GM19043 (cell line): Measurements from ENCODE around the gene ZGRF1.
"Not testable (repeated sequence)": the region's sequence is repeated elsewhere in the genome, so short reads cannot be mapped to it uniquely, and the experiment has no call there.

Experiments
- ATAC-seq: cut with Tn5 transposase; IDR thresholded peaks from one replicate; pipeline ENCODE4 v1.9.1; 2021; ENCODE audit warnings: low read depth; ENCODE audit not compliant: unreplicated experiment

ZGRF1 gene

DNA sequence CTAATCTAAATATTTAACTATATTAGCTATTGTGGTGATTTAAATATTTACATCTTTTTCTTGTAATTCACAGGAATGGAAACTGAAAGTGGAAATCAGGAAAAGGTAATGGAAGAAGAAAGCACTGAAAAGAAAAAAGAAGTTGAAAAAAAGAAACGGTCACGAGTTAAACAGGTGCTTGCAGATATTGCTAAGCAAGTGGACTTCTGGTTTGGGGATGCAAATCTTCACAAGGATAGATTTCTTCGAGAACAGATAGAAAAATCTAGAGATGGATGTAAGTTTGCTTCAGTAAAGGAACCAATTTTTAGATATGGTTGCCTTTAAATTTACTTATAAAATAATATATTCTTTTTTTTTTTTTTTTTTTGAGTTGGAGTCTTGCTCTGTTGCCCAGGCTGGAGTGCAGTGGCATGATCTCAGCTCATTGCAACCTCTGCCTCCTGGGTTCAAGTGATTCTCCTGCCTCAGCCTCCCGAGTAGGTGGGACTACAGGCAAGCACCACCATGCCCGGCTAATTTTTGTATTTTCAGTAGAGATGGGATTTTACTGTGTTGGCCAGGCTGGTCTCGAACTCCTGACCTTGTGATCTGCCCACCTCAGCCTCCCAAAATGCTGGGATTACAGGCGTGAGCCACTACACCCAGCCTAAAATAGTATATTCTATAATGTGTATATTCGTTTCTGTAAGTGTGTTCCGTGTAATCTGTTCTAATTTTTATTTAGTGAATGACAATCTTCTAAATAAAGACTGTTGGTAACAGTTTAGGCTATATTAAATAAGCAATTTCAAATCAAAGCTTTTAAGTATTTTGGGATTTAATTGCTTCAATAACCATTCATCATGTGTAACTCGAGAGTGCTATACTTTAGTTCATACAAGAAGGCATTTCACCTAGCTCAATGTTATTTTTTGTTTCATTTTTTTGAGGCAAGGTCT is 8.2 kb upstream of the ZGRF1 start:
- ATAC-seq: not testable (repeated sequence)

DNA sequence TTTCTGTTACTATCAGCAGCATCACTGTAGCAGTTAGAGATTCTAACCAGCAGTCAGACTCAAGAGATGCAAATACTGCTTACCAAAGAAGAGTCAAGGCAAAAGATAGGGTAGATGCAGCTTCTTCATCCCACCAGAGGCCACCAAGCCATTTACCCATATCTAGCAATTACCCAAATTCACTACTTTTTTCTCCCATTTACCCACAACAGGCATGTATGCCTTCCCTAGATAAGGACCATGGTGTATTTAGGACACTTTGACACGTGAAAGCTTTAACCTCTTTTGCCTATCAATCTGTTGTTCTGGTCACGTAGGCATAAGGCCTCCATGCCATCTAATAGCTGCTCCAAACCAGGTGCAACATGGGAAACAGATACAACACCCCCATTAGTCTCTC is 5.8 kb upstream of the ZGRF1 start:
- no peak for ATAC-seq

- no peak for ATAC-seq
These were observed 800 bp upstream of the ZGRF1 start for GRCh38 chr4:112637552-112637866.

DNA sequence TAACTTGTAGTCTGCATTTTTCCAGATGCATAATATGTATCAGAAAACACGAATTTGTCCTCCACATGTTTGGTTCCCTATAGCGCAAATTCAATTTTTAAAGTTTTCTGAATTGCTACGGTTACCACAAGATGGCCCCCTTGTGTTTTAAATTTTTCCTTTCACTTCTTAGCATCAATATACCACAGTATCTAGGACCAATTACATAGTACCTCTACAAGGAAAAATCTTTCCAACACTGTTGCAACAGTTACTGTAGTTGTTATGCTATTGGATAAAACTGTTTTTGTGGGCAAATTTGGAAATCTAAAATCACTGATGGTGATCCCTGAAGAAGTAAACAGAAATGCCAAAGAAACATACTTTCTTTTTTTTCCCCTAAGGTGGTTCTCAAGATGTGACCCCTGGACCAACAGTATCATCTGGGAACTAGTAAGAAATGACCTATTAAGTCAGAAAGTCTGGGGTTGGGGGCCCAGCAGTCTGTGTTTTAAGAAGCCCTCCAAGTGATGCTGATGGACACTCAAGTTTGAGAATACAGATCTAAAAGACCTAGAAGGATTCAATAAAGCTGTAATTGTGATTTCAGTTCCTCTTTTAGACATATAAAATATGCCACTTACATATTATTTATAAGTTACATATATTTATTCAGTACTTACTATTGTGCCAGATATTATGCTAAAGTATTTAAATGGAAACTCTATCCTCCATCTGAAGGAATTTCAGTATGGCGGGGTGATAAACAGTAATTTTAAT is 3.1 kb downstream of the ZGRF1 start:
- no peak for ATAC-seq

DNA sequence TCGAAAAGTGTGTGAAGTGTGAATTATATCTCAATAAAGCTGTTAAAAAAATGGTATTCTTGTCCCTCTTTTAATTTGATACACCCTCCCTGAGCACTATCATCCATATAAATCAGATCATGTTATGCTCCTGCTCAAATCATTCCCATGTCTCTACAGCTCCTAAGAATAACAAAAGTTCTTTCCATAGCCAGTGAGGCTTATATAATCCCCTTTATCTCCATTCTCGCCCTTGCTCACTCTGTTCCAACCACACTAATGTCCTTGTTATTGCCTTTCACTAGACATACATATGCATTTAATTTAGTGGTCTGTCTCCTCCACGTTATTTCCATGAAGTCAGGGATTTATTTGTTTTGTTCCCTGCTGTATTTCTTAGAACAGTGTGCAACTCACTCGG is 10.5 kb downstream of the ZGRF1 start:
- ATAC-seq: no peak

- no peak for ATAC-seq
These were observed 19.7 kb downstream of the ZGRF1 start for GRCh38 chr4:112616984-112617383.

- not testable (repeated sequence) for ATAC-seq
These were observed 23.9 kb downstream of the ZGRF1 start for GRCh38 chr4:112612814-112613213.

DNA sequence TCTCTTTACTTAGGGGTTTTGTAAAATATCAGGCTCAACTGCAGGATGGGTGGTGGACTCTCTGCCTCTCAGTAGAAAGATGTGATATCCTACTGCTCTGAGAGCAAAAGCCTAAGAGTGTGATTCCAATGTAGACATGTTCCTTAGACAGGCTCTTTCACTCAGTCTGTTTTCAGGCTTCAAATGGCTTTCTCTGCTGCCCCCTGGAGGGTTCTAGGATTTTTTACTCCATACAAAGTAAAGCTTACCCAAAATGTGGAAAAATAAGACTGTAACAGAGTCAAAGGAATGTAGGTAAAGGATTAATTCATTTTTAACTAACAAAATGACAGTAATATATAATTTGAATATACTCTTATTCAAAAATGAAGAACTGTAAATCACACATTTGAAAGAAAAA is 32.1 kb downstream of the ZGRF1 start:
- ATAC-seq: peak; percentile 68

DNA sequence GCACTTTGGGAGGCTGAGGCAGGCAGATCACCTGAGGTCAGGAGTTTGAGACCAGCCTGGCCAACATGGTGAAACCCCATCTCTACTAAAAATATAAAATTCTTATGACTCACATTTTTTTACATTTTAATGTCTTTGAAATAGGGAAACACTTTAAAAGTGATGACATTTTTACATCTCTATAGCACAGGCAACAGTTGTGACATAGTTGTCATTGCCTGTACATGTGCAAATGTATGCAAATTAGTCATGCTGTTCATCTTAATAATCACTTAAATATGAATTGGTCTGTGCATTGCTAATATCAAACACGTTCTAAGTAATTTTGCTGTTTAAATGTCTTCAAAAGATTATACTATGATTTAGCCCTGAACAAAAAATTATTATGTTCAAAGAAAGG is 41.7 kb downstream of the ZGRF1 start:
- no peak for ATAC-seq

DNA sequence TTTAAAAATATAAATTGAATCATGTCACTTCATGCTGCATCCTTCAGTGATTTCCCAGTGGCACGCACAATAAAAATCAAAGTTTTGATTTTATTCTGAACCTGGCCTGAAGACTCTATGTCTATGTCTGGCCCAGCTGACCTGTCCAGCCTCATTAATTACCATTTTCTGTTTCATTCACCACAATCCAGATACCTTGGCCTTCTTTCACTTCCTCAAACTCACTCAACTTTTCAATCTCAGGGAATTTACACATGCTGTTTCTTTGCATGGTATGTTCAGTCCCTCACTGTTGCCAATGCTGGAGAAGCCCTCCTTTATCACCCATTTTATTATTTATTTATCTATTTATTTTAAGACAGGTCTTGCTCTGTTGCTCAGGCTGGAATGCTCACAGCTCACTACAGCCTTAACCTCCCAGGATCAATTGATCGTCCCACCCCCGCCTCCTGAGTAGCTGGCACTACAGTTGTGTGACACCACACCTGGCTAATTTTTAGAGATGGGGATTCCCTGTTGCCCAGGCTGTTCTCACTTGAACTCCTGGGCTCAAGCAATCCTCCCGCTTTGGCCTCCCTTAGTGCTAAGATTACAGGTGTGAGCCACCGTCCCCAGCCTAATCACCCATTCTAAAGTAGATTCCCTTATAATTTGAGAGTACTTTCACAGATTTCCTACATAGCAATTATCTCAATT is 43.1 kb downstream of the ZGRF1 start:
- ATAC-seq: peak; percentile 69

DNA sequence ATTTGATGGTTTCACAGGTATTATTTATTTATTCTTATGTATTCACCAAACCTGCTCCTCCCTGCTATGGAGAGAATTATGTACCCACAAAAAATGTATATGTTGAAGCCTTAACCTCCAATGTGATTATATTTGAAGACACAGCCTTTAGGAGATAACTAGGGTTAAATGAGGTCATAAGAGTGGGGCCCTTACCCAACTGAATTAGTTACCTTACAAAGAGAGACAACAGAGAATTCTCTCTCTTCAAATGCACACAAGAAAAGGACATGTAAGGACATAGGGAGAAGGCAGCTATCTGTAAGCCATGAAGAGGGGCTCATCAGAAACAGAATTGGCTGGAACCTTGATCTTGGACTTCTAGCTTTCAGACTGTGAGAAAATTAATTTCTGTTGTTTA is 44.0 kb downstream of the ZGRF1 start:
- ATAC-seq: no peak

- ATAC-seq: no peak
These were observed 45.1 kb downstream of the ZGRF1 start for GRCh38 chr4:112591593-112591992.

- no peak for ATAC-seq
These were observed 47.5 kb downstream of the ZGRF1 start for GRCh38 chr4:112589206-112589605.

GRCh38 chr4:112585977-112586736 is 50.6 kb downstream of the ZGRF1 start:
- ATAC-seq: no peak

GRCh38 chr4:112567536-112567935 is 69.2 kb downstream of the ZGRF1 start:
- no peak for ATAC-seq

DNA sequence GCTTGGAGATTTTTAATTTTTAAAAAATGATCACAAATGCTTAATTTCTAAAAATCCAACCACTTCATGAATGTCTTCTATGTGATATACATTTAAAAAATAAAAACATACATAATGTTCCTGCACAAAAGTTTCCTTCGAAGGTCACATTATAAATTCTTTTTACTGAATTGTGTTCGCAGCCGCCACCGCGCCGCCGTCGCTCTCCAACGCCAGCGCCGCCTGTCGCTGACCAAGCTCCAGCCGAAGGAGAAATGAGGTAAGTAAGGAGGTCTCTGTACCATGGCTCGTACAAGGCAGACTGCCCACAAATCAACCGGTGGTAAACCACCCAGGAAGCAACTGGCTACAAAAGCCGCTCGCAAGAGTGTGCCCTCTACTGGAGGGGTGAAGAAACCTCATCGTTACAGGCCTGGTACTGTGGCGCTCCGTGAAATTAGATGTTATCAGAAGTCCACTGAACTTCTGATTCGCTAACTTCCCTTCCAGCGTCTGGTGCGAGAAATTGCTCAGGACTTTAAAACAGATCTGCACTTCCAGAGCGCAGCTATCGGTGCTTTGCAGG is 71.9 kb downstream of the ZGRF1 start:
- ATAC-seq: no peak

GRCh38 chr4:112563431-112564200 is 73.1 kb downstream of the ZGRF1 start:
- ATAC-seq: no peak

DNA sequence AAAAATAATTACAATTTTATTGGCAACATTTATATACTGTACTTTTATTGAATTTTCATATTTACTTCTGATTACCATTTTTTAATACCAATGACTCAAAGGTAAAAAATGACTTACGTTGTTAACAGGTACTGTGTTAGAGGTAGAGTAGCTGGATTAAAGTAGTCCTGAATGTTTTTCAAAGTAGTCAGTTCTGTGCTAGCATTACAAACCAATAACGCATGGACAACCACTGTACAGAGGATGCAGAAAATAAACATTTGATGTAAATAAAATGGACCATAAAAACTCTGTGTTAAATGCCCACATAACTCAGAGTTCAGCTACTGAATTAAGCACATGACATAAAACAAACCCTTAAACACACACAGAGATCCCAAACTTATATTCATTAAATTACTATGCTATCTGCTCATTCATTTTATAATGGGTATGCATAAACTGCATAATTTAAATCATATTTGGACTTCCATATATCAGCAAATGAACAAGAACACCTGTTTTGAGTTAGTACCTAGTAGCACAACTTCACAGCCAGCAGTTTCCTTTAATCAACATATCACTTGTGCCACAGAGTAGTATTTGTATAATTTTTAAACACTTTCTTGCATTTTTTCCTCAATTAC is 74.3 kb downstream of the ZGRF1 start:
- no peak for ATAC-seq

GRCh38 chr4:112560084-112560483 is 76.6 kb downstream of the ZGRF1 start:
- no peak for ATAC-seq
